NCI-H2196 (cell line): ENCODE measurements around the gene FAAP100.
"Not testable (repeated sequence)": the region's sequence is repeated elsewhere in the genome, so short reads cannot be mapped to it uniquely, and the experiment has no call there.

Experiments used
- DNase-seq: peaks from one replicate; lab custom pipeline; 2025; ENCODE audit not compliant: unreplicated experiment; lab: John Stamatoyannopoulos, UW

The FAAP100 gene, protein sequence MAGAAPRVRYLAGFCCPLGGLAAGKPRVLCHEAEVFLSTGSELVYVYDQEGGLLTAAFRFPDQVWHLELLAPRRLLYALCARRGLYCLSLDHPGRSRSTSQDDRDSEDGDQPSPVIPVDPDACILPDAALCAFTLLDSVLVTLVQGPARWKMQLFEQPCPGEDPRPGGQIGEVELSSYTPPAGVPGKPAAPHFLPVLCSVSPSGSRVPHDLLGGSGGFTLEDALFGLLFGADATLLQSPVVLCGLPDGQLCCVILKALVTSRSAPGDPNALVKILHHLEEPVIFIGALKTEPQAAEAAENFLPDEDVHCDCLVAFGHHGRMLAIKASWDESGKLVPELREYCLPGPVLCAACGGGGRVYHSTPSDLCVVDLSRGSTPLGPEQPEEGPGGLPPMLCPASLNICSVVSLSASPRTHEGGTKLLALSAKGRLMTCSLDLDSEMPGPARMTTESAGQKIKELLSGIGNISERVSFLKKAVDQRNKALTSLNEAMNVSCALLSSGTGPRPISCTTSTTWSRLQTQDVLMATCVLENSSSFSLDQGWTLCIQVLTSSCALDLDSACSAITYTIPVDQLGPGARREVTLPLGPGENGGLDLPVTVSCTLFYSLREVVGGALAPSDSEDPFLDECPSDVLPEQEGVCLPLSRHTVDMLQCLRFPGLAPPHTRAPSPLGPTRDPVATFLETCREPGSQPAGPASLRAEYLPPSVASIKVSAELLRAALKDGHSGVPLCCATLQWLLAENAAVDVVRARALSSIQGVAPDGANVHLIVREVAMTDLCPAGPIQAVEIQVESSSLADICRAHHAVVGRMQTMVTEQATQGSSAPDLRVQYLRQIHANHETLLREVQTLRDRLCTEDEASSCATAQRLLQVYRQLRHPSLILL

DNA sequence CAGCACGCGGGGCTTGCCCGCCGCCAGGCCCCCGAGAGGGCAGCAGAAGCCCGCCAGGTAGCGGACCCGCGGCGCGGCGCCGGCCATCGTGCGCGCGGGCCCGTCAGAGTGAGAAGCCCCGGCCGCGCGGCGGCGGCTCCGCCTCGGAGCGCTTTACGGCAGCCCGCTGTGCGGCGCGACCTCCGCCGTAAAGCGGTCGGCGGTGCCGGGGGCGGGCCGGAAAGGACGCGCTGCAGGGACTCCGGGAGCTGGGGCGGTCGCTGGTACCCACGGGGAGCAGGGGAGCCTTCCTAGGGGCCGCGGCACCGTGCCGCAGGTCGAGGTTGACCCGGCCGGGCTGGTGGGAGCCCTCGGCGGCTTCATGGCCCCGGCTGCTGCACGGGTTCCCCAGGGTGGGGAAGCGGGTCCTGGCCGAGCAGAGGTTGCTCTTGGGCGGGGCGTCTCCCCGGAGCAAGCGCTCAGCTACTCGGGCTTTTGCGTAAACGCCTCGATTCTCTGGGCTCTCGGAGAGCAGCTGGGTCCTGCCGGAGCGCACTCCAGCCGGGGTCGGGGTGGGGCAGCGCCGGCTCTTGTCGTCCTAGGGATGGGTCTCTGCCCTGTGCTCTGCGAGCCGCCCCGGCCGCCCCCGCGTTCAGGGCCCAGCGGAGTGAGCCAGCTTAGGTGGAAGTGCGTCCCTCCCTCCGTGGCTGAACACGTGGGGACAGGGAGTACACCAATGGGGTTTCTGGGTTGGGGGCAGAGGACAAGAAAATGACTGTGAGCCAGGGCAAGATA lies at the start of gene FAAP100:
TSS of gene FAAP100 (minus strand) at position 110 of the 774 bp plus-strand sequence. CDS start at position 87, 23 bp downstream.
- DNase-seq, result peak; percentile 95

DNA sequence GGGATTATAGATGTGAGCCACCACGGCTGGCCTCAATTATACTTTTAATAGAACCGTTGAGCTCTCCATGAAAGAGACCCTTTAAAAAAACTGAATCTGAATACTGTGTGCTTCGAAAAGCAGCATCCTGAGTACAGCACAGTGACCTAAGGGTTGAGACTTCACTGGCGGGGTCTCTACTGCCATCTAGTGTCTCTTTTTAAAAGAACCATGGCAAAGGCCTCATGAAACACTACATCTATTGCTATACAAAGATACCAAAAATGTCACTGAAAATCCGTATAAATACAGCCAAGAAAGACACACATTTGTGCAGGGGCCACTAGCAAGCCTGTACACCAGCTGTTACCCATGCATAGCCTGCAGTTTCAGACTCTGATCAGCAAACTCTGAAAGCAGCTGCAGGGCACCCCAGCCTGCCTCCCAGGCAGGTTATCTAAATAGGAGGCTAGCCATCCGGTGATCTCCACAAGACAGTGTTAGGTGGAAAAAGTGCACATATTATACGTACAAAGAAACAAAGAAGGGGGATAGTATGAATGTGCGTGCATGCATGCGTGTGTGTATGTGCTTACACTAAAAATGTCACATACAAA lies 49.5 kb upstream of the FAAP100 start:
- peak; percentile 86 for DNase-seq

DNA sequence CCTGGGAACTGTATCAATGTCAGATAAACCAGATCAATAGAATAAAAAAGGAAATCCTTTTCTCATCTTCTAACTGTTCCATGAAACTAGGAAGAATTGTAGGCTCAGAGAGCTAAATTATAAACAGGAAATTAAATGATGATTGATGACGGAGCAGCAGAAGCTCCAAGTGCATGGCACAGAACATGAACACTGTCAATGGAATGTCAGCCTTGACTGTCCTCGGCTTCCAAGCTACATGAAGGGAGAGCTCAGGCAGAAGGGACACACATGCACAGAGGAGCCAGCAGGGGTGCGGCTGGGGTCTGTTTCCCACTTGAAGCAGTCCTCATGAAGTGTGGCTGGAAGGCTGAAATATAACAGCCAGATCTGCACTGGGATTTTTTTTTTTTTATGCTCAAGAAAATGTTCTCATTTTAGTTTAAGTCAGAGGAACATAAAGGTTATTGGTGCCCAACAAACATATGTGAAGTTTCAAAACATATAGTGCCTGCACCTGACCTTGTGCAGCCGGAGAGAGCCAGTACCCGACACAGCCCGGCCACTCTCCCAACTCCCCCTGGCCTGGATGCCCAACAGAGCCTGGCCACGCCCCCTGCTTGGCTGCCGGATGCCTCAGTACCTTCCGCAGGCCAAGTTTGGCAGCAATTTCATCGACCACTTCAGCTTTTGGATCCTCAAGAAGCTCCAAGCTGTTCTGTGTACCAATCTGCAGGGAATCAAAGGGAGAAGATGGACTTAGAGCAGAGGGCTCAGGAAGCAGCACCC lies 47.8 kb upstream of the FAAP100 start:
- DNase-seq, result no peak

DNA sequence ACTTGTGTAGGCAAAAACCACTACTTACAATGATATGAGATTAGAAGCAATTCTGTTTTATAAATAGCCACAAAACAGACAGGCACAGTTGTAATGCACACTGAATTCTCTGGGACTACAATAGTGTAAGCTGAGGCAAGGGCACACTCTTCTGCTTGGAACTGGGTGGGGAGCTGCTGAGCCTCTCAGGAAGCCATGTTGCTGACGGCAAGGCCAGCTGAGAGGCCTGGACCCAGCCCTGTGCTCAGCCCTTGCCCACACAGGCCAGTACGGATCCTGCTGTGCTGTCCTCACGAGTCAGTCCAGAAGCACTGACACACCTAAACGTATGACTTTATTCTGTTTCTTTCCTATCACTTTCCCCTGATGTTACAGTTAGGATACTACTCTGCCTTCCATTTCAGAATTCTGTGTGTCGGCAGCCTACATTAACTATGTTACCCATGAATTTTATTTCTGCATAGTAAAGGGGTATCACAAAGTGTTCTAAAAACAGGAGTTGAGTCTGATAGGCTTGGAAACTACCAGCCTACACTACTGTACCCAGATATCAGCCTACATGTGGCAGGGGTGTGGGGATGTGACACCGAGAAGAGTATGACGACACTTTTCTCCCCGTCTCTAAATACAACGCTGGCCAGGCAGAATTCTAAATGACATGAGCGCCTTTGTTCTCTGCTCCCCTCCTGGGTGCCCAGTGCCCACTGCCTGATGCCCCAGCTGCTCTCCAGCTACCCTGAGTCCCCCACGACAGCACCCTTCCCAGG lies 41.1 kb upstream of the FAAP100 start:
- no peak for DNase-seq

DNA sequence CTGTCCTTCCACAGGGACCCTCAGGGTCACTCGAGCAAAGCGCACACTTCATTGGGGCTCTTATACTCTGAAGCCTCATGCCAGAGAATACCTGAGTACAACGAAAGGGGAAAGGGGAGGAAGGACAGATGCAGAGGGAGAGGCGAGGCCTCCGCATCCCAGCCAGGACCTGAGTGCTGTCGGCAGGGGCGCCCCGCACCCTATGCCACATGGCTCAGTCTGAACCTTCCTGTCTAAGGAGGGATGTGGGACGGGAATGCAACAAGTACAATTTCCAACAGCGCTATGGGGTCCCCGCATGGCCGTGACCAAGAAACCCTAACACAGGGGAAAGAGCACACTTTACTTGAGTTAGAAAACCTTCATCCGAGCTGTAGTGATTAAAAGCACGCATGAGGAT lies 39.8 kb upstream of the FAAP100 start:
- no peak for DNase-seq

DNA sequence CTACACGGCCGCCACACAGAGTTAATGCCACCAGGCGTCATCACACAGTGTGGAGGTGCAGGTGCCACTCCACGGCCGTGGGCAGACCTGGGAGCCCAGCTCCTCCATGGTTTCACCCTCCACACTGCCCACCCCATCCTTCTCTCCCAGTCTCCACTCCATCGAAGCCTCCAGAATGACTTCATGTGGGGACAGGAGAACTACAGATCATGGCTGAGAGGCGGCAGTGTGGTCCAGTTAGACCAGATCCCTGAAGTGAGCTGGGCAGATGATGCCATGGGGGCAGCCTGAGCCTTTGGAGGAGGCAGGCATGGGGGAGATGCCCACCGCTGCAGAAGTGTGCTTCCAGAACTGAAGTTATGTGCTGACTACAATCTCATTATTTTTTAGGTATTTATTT lies 38.0 kb upstream of the FAAP100 start:
- no peak for DNase-seq

DNA sequence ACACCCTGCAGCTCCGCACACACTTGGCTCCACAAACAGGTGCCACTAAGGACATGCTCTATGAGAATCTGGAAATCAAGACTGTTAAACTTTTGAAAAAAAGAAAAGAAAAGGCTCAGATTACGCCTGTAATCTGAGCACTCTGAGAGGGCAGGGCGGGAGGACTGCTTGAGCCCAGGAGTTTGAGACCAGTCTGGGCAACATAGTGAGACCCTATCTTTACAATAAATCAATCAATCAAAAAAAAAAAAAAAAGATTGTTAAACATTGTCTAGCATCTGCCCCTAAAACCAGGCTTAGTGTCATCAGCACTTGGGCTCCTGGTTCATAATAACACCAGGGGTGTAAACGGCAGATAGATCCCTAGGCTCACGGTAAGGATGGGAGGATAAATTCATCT lies 37.5 kb upstream of the FAAP100 start:
- no peak for DNase-seq

DNA sequence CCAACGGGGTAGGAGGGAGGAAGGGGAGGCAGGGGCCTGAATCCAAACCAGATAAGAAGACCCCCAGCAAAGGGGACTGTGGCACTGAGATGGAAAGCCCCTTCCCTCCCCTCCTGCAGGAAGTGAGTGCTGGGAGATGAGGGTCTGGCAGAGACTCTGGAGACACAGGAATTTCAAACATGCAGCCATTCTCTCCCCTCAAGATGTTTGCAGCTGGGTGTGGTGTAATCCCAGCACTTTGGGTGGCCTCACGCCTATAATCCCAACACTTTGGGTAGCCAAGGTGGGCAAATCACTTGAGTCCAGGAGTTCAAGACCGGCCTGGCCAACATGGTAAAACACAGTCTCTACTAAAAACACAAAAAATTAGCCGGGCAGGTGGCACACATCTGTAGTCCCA lies 33.9 kb upstream of the FAAP100 start:
- DNase-seq, result no peak

DNA sequence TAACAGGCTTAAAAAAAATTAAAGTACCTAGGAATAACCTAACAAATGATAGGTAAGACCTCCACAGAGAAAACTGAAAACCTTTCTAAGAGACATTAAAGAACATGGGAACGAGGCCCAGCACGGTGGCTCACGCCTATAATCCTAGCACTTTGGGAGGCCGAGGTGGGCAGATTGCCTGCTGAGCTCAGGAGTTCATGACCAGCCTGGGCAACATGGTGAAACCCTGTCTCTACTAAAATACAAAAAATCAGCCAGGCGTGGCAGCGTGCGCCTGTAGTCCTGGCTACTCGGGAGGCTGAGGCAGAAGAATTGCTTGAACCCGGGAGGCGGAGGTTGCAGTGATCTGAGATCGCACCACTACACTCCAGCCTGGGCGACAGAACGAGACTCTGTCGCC lies 32.6 kb upstream of the FAAP100 start:
- not testable (repeated sequence) for DNase-seq

DNA sequence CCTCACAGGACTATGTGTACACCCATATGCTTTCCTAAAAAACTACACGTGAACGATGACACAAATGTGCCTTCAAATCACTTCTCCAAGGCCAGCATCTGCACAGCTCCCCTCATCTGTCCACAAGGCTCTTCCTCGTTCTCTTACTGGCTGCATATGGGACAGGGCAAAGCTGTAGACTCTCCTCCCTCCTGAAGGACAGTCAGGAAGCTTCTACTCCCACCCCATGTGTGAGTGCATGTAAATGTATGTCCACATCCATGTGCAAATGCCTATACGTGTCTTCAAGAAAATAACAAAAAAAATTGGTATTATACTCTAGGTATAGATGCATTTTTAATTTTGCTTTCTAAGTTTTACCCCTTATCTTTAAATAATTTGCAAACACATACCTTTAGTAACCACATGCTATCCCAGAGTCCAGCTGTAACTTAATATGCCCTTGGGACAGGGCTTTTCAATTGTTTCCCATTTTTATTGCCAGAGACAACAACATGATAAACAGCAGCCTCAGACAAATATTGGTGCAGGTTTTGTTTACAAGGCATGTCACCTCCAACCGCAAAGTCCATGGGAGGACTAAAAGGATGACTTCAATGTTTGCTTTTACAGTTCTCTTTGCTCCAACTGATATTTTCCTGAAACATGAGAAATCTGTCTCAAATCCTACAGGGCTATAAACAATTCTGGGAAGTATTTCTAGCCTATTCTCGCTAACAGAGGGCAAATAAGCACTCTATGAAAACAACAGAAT lies 31.6 kb upstream of the FAAP100 start:
- DNase-seq, result peak; percentile 64

DNA sequence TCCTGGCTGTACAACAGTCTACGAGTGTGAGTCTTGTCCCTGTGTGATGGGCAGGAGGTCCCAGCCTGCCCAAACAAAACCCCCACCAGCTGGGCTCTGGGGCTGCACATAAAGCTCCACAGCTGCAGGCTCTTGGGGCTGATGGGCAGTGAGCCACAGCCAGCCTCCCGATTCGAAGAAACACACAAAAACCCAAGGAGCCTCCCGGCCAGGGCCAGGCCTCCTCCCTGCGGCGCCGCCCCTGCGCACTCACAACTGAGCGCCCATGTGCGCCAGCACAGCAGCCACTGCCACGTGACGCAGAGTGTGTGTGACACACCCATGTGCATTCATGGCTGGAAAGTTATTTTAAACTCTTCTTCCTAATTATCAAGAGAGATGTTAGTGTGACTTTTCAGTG lies 30.6 kb upstream of the FAAP100 start:
- DNase-seq, result no peak

DNA sequence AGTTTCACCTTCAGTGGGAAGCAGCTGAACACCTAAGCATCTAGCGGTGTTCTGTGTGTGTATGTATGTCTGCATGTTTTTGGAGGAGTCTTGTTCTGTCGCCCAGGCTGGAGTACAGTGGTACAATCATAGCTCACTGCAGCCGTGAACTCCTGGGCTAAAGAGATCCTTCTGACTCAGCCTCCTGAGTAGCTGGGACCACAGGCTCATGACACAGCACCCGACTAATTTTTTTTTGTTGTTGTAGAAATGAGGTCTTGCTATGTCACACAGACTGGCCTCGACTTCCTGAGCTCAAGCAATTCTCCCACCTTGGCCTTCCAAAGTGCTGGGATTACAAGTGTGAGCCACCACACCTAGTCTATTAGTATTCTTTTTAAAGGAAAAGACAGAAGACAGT lies 30.2 kb upstream of the FAAP100 start:
- no peak for DNase-seq

DNA sequence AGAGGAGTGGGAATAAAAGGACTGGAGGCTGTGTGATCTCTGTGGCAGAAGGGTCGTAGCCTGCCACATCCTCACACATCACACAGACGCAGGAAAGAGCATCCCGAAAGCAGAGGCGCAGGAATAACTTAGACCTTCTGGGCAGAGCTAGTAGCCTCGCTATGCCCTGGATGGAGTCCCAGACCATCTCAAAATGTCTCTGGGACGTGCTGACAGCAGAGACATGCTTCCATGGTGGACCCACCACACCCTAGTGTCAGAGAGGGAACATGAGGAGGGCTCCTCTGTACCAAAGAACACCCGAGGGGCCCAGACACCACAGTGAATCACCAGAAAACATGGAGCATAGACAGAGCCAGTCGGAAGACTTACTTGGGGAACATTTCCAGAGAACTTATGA lies 29.6 kb upstream of the FAAP100 start:
- DNase-seq, result no peak

DNA sequence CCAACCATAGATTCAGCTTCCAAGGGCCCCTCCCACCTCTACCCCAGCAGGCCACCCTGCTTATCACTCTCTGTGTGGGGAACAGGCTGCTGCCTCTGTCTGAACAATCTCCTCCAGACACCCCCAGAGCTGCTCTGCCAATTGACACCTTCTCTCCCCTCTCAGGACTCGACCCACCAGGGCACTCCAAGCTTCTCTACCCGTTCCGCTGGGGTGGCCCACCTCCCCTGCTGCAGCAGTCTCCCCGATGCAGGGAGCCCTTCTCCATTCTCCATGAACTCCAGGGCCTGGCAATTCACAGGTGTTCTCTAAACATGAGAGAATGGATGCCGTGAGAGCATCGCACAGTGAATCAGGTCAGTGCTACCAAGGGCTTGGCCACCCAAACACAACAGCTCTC lies 28.3 kb upstream of the FAAP100 start:
- DNase-seq, result no peak

DNA sequence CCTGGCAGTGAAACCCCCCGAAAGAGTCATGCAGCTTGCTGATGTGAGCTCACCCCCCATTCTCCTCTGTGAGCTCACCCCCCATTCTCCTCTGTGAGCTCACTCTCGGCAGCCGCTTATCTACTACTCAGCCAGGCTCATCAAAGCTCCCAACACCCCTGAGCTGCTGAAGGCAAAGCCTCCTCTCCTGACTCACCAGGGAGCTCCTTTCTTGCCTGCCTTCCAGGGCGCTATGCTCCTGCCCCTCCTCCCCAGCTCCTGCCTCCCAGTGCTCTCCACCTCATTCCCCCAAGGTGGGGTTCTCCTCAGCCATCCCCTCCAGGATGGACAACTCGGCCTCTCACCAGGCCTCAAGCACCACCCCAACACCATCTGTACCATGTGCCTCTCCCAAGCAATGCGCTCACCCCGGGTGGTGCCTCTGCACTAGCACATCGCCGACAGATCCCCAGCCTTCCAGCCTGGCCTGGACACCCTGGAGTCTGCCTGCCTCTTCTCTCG lies 27.7 kb upstream of the FAAP100 start:
- no peak for DNase-seq

DNA sequence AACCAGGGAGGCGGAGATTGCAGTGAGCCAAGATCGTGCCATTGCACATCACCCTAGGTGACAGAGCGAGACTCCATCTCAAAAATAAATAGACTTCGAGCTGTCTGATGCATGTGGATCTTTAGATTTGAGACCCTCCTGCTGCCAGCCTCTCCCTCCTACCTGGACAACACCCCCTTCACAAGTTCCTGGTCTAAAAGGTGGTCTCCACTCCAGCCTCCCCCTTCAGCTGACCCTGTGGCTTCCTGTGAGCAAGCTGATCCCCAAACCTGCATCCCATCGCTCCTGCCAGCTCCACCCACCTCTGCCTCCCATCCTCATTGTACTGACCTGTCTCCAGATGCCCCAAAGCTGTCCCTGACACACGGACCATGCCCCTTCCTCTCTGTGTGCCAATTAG lies 27.1 kb upstream of the FAAP100 start:
- no peak for DNase-seq

DNA sequence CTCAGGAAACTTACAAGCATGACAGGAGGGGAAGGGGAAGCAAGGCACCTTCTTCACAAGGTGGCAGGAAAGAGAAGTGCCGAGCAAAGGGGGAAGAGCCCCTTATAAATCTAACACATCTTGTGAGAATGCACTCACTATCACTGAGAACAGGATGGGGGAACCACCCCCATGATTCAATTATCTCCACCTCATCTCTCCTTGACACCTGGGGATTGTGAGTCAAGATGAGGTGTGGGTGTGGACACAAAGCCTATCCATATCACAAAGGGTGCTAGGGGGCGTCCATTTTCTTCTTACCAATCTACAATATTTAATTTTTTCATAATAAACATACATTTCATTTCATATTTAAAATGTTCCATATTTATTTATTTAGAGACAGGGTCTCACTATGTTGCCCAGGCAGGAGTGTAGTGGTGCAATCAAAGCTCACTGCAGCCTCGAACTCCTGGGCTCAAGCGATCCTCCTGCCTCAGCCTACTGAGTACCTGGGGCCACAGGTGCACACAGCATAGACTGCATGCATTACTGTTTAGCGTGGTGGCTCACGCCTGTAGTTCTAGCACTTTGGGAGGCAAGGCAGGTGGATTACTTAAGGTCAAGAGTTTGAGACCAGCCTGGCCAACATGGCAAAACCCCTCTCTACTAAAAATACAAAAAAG lies 26.5 kb upstream of the FAAP100 start:
- no peak for DNase-seq

DNA sequence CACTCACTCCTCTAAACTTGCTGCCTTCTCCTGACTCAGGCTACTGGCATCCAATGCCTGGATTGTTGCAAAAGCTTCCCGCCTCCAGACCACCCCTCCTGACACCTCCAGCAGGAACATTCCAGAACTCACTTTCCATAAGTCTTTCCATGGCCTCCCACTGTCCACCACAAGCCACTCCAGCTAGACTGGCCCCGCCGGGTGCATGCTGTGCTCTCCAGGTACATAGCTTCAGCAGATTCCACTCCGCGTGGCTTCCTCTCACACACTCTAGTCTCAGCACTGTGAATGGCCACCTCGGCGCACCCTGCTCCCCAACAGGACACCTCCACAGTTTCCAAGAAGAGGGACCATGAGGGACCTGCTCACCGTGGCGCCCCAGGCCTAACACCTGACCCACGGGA lies 25.9 kb upstream of the FAAP100 start:
- DNase-seq, result no peak
